ENCODE data around the gene UPK1B.

DNA sequence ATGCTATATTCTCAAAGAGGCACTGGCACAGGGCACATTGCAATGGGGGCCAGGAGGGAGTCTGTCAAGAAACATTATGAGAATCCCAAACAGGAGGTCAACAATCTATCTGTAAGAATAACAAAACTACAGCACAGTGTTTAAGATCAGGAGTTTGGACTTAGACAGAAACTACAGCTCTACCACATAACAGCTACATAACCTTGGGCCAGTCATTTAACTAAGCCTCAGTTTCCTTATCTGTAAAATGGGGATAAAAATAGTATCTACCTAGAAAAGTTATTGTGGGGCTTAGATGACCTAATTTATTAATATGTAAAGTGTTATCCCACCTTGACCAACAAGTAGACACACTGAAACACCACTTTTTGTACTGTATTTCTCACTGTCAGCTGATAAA is 57.3 kb downstream of the UPK1B start:
- TF ChIP-seq, protein P1, sequence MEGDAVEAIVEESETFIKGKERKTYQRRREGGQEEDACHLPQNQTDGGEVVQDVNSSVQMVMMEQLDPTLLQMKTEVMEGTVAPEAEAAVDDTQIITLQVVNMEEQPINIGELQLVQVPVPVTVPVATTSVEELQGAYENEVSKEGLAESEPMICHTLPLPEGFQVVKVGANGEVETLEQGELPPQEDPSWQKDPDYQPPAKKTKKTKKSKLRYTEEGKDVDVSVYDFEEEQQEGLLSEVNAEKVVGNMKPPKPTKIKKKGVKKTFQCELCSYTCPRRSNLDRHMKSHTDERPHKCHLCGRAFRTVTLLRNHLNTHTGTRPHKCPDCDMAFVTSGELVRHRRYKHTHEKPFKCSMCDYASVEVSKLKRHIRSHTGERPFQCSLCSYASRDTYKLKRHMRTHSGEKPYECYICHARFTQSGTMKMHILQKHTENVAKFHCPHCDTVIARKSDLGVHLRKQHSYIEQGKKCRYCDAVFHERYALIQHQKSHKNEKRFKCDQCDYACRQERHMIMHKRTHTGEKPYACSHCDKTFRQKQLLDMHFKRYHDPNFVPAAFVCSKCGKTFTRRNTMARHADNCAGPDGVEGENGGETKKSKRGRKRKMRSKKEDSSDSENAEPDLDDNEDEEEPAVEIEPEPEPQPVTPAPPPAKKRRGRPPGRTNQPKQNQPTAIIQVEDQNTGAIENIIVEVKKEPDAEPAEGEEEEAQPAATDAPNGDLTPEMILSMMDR (conservative IDR thresholded peaks at IDR 0.05) = no peak
- TF ChIP-seq ZFX (IDR thresholded peaks at IDR 0.05) = no peak

Measured in C4-2B (cell line).